Mesendoderm (in vitro differentiated cells): ENCODE results near the gene PADI1.

Experiments
- DNase-seq: peaks from one replicate; pipeline ENCODE4 v3.0.0; 2013
- H2AK5ac ChIP-seq: 2 replicates; pipeline ENCODE4 v1.6.1; 2013; ENCODE audit warnings: low read length, inconsistent platforms
- H2BK120ac ChIP-seq: 2 replicates; pipeline ENCODE4 v1.6.1; 2013; ENCODE audit warnings: low read depth, mild to moderate bottlenecking, low read length, moderate library complexity, mixed read lengths
- H2BK15ac ChIP-seq: replicated peaks from 2 replicates; pipeline ENCODE4 v1.6.1; 2013; ENCODE audit warnings: low read depth, mild to moderate bottlenecking, moderate library complexity
- H2BK5ac ChIP-seq: 2 replicates; pipeline ENCODE4 v1.6.1; 2013; ENCODE audit warnings: low read length, inconsistent platforms
- H3K18ac ChIP-seq: 2 replicates; pipeline ENCODE4 v1.6.1; 2013; ENCODE audit warnings: mild to moderate bottlenecking, low read length, mixed read lengths
- H3K23ac ChIP-seq: one replicate; pipeline ENCODE4 v1.6.1; 2013; ENCODE audit warnings: low read length
- H3K27ac ChIP-seq: 2 replicates; pipeline ENCODE4 v1.5.1; 2013; ENCODE audit warnings: low read depth, mild to moderate bottlenecking, inconsistent platforms, low read length, moderate library complexity
- H3K27me3 ChIP-seq: 2 replicates; pipeline ENCODE4 v1.6.1; 2013; ENCODE audit warnings: low read length, control low read depth, mild to moderate bottlenecking, inconsistent platforms; ENCODE audit not compliant: insufficient read depth, poor library complexity
- H3K36me3 ChIP-seq: 2 replicates; pipeline ENCODE4 v1.6.1; 2013; ENCODE audit warnings: low read length, inconsistent platforms; ENCODE audit not compliant: control insufficient read depth, insufficient read depth
- H3K4ac ChIP-seq: one replicate; pipeline ENCODE4 v1.6.1; 2013; ENCODE audit warnings: low read depth, mild to moderate bottlenecking, low read length, moderate library complexity
- H3K4me1 ChIP-seq: 2 replicates; pipeline ENCODE4 v1.6.1; 2013; ENCODE audit warnings: low read depth, low read length, inconsistent platforms; ENCODE audit not compliant: control insufficient read depth
- H3K4me2 ChIP-seq: 2 replicates; pipeline ENCODE4 v1.6.1; 2013; ENCODE audit warnings: low read length
- H3K4me3 ChIP-seq: 2 replicates; pipeline ENCODE4 v1.5.1; 2013; ENCODE audit warnings: mild to moderate bottlenecking, low read length
- H3K56ac ChIP-seq: one replicate; pipeline ENCODE4 v1.6.1; 2013; ENCODE audit warnings: low read length
- H3K79me1 ChIP-seq: 2 replicates; pipeline ENCODE4 v1.6.1; 2013; ENCODE audit warnings: low read length, inconsistent platforms
- H3K79me2 ChIP-seq: 2 replicates; pipeline ENCODE4 v1.6.1; 2013; ENCODE audit warnings: mild to moderate bottlenecking, low read length; ENCODE audit not compliant: control insufficient read depth, insufficient read depth
- H3K9ac ChIP-seq: 2 replicates; pipeline ENCODE4 v1.6.1; 2013; ENCODE audit warnings: low read length, inconsistent platforms
- H4K5ac ChIP-seq: one replicate; pipeline ENCODE4 v1.6.1; 2013; ENCODE audit warnings: low read length
- H4K8ac ChIP-seq: one replicate; pipeline ENCODE4 v1.6.1; 2013; ENCODE audit warnings: low read depth, mild to moderate bottlenecking, control low read depth, low read length, moderate library complexity
- WGBS: extraction: QIAGEN DNeasy Blood & Tissue Kit; methylation state at CpG from one replicate; pipeline ENCODE4 v1.1.7; 2013; ENCODE audit warnings: low lambda C conversion rate, missing lambda C conversion rate; ENCODE audit not compliant: insufficient coverage; ENCODE audit errors: extremely low coverage; 5-methylcytosine and 5-hydroxymethylcytosine counted together

Gene PADI1

GRCh38 chr1:17233675-17234320, 28.9 kb downstream of the PADI1 start:
- Histone ChIP-seq H3K27ac (no peak overlapping the region), H2BK15ac (no peak overlapping the region), H3K4me1 (no peaks in the 10 kb centered on the region), H2BK5ac (no peak overlapping the region), H3K4me2 (no peak overlapping the region), H2BK120ac (no peak overlapping the region), H3K4me3 (no peak overlapping the region), H3K27me3 (no peaks in the 10 kb centered on the region), H4K5ac (no peak overlapping the region), H2AK5ac (no peak overlapping the region), H3K36me3 (no peaks in the 10 kb centered on the region), H3K56ac (no peak overlapping the region), H4K8ac (no peak overlapping the region), H3K18ac (no peak overlapping the region), H3K79me1 (no peaks in the 10 kb centered on the region), H3K4ac (no peak overlapping the region), H3K79me2 (no peaks in the 10 kb centered on the region), H3K23ac (no peak overlapping the region), H3K9ac (no peak overlapping the region)
- DNase-seq: peak; percentile 28
- WGBS: no CpG with 5 or more reads among the region's 6 CpGs

- WGBS: no CpG with 5 or more reads among the region's 1 CpG
- no peak overlapping the region for H3K27ac ChIP-seq
Observed at GRCh38 chr1:17234405-17234804, 29.5 kb downstream of the PADI1 start.

GRCh38 chr1:17235135-17235885, 30.4 kb downstream of the PADI1 start:
- Histone ChIP-seq H3K4me3 (no peak overlapping the region), H2BK120ac (no peak overlapping the region), H3K23ac (peak overlapping the region; percentile 24), H3K36me3 (no peaks in the 10 kb centered on the region), H3K9ac (no peak overlapping the region), H2BK5ac (no peak overlapping the region), H3K56ac (no peak overlapping the region), H4K8ac (no peak overlapping the region), H3K4me2 (no peak overlapping the region), H3K4me1 (no peaks in the 10 kb centered on the region), H4K5ac (no peak overlapping the region), H2AK5ac (no peak overlapping the region), H3K79me2 (no peaks in the 10 kb centered on the region), H2BK15ac (no peak overlapping the region), H3K27ac (no peak overlapping the region), H3K79me1 (no peaks in the 10 kb centered on the region), H3K27me3 (no peaks in the 10 kb centered on the region), H3K18ac (no peak overlapping the region), H3K4ac (no peak overlapping the region)
- WGBS: no CpG with 5 or more reads among the region's 9 CpGs
- DNase-seq: no peak

More at GRCh38 chr1:17234405-17234804, 29.5 kb downstream of the PADI1 start:
- no peak overlapping the region for H3K9ac ChIP-seq
- H3K4me2 ChIP-seq: no peak overlapping the region
- H3K4me1 ChIP-seq: no peaks in the 10 kb centered on the region
- no peak overlapping the region for H4K8ac ChIP-seq
- no peak overlapping the region for H2BK15ac ChIP-seq
- no peaks in the 10 kb centered on the region for H3K36me3 ChIP-seq
- DNase-seq: no peak
- no peaks in the 10 kb centered on the region for H3K79me2 ChIP-seq
- no peaks in the 10 kb centered on the region for H3K79me1 ChIP-seq
- H3K27me3 ChIP-seq: no peaks in the 10 kb centered on the region
- no peak overlapping the region for H3K23ac ChIP-seq
- no peak overlapping the region for H3K56ac ChIP-seq
- H4K5ac ChIP-seq: no peak overlapping the region
- H3K18ac ChIP-seq: no peak overlapping the region
- H2BK5ac ChIP-seq: no peak overlapping the region
- H3K4ac ChIP-seq: no peak overlapping the region
- no peak overlapping the region for H3K4me3 ChIP-seq
- no peak overlapping the region for H2BK120ac ChIP-seq
- no peak overlapping the region for H2AK5ac ChIP-seq

DNA sequence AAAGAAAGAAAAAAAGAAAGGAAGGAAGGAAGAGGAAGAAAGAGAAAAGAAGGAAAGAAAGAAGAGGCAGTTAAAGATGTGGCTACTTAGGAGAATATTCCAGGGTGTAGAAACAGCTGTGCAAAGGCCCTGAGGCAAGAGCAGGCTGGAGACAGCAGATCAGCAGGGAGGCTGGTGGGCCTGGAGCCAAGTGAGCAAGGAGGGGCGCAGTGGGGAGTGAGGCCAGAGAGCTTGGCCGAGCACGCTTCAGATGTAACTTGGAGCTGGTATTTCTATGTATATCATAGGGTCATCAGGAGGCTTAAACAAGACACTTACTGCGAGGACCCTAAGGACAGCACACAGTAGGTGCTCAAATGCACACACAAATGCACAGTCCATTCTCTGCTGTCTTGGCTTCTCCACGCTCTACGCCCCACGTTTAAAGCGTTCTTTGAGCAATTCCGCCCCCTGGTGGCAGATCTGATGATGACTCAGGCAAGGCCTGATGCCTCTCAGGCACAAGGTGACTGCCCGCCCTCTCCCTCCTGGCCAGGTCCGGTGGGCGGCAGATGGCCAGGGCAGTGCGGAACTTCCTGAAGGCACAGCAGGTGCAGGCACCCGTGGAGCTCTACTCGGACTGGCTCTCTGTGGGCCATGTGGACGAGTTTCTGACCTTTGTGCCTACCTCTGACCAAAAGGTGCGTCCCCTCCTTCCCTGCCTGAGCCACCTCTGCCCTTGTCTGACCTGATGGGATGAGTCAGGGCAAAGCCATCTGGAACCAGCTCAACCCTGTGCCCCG, 32.0 kb downstream of the PADI1 start:
- H3K18ac ChIP-seq: no peak overlapping the region
- H2BK120ac ChIP-seq: no peak overlapping the region
- no peak overlapping the region for H3K27ac ChIP-seq
- H3K4me2 ChIP-seq: no peak overlapping the region
- H3K23ac ChIP-seq: no peak overlapping the region
- H3K79me1 ChIP-seq: no peaks in the 10 kb centered on the region
- no peaks in the 10 kb centered on the region for H3K36me3 ChIP-seq
- no peak overlapping the region for H4K8ac ChIP-seq
- H2BK15ac ChIP-seq: no peak overlapping the region
- peak; percentile 93 for DNase-seq
- H4K5ac ChIP-seq: no peak overlapping the region
- peak overlapping the region; percentile 60 for H3K56ac ChIP-seq
- no peak overlapping the region for H3K4me3 ChIP-seq
- H3K27me3 ChIP-seq: no peaks in the 10 kb centered on the region
- no peaks in the 10 kb centered on the region for H3K79me2 ChIP-seq
- no peaks in the 10 kb centered on the region for H3K4me1 ChIP-seq
- H2AK5ac ChIP-seq: no peak overlapping the region
- no peak overlapping the region for H3K4ac ChIP-seq
- no peak overlapping the region for H3K9ac ChIP-seq
- H2BK5ac ChIP-seq: no peak overlapping the region
- WGBS: no CpG with 5 or more reads among the region's 18 CpGs

- H3K23ac ChIP-seq: no peak overlapping the region
- no peak overlapping the region for H4K8ac ChIP-seq
- no peak for DNase-seq
- no peak overlapping the region for H3K27ac ChIP-seq
- no peak overlapping the region for H3K4me2 ChIP-seq
- no peaks in the 10 kb centered on the region for H3K79me2 ChIP-seq
- no peaks in the 10 kb centered on the region for H3K4me1 ChIP-seq
- no peak overlapping the region for H2BK120ac ChIP-seq
- no peak overlapping the region for H3K18ac ChIP-seq
- no peak overlapping the region for H4K5ac ChIP-seq
- H3K9ac ChIP-seq: no peak overlapping the region
- H3K56ac ChIP-seq: no peak overlapping the region
- H3K79me1 ChIP-seq: no peaks in the 10 kb centered on the region
- H3K27me3 ChIP-seq: no peaks in the 10 kb centered on the region
- H2BK5ac ChIP-seq: no peak overlapping the region
- no peak overlapping the region for H3K4ac ChIP-seq
- no peak overlapping the region for H2AK5ac ChIP-seq
- H3K36me3 ChIP-seq: no peaks in the 10 kb centered on the region
- no CpG with 5 or more reads among the region's 4 CpGs for WGBS
- H2BK15ac ChIP-seq: no peak overlapping the region
- no peak overlapping the region for H3K4me3 ChIP-seq
Observed at GRCh38 chr1:17237561-17237903, 32.6 kb downstream of the PADI1 start.
